DOHH2 (cell line): ENCODE data around the gene HDAC6.

Experiments
- H3F3A ChIP-seq: fragments of 200-600 bp; sonication (generic), shearing (Covaris generic); 2 replicates; pipeline ENCODE4 v1.6.0; 2016; ENCODE audit warnings: antibody characterized with exemption, mild to moderate bottlenecking; ENCODE audit not compliant: control insufficient read depth, insufficient read depth
- H3K27ac ChIP-seq: fragments of 200-600 bp; sonication (generic); 2 replicates; pipeline ENCODE4 v1.5.1; 2014; ENCODE audit warnings: low read depth, mild to moderate bottlenecking, low read length, moderate library complexity
- H3K27me3 ChIP-seq: fragments of 200-600 bp; sonication (generic); 2 replicates; pipeline ENCODE4 v1.6.1; 2014; ENCODE audit warnings: mild to moderate bottlenecking, low read length, mixed read lengths; ENCODE audit not compliant: control insufficient read depth
- H3K36me3 ChIP-seq: fragments of 200-600 bp; sonication (generic); 2 replicates; pipeline ENCODE4 v1.6.1; 2014; ENCODE audit warnings: mild to moderate bottlenecking, low read length, moderate library complexity, mixed read lengths; ENCODE audit not compliant: control insufficient read depth
- H3K4me1 ChIP-seq: fragments of 200-600 bp; sonication (generic); 2 replicates; pipeline ENCODE4 v1.6.1; 2014; ENCODE audit warnings: mild to moderate bottlenecking, low read length, mixed read lengths; ENCODE audit not compliant: control insufficient read depth
- H3K4me2 ChIP-seq: fragments of 200-600 bp; sonication (generic); 2 replicates; pipeline ENCODE4 v1.6.0; 2014; ENCODE audit warnings: mild to moderate bottlenecking, low read length, moderate library complexity
- H3K4me3 ChIP-seq: fragments of 200-600 bp; sonication (generic); 2 replicates; pipeline ENCODE4 v1.5.1; 2014; ENCODE audit warnings: mild to moderate bottlenecking, low read length, mixed read lengths
- H3K79me2 ChIP-seq: fragments of 200-600 bp; sonication (generic); 2 replicates; pipeline ENCODE4 v1.6.1; 2014; ENCODE audit warnings: mild to moderate bottlenecking, low read length, mixed read lengths; ENCODE audit not compliant: control insufficient read depth
- H3K9me2 ChIP-seq: fragments of 200-600 bp; sonication (generic); replicated peaks from 2 replicates; pipeline ENCODE4 v1.6.1; 2014; ENCODE audit warnings: mild to moderate bottlenecking, low read length, mixed read lengths; ENCODE audit not compliant: control insufficient read depth
- H3K9me3 ChIP-seq: fragments of 200-600 bp; sonication (generic); 2 replicates; pipeline ENCODE4 v1.6.1; 2014; ENCODE audit warnings: antibody characterized with exemption, low read length, mixed read lengths; ENCODE audit not compliant: control insufficient read depth, insufficient read depth
- H4K20me1 ChIP-seq: fragments of 200-600 bp; sonication (generic); 2 replicates; pipeline ENCODE4 v1.6.0; 2014; ENCODE audit warnings: low read depth, mild to moderate bottlenecking, antibody characterized with exemption, low read length, moderate library complexity; ENCODE audit not compliant: control insufficient read depth, insufficient read depth
- CTCF ChIP-seq: fragments of 200-600 bp; sonication (generic); IDR thresholded peaks from one replicate; pipeline ENCODE4 v1.5.1; 2014; ENCODE audit warnings: antibody characterized with exemption, mild to moderate bottlenecking, low read depth, low read length; ENCODE audit not compliant: poor library complexity, severe bottlenecking
- EZH2phosphoT487 ChIP-seq: fragments of 200-600 bp; sonication (generic); IDR thresholded peaks from 2 replicates; pipeline ENCODE4 v1.6.1; 2017; ENCODE audit warnings: borderline replicate concordance, mild to moderate bottlenecking, antibody characterized with exemption, low read length, moderate library complexity, mixed read lengths

The HDAC6 gene

GRCh38 chrX:48794340-48794910, 7.4 kb upstream of the HDAC6 start:
- H3K79me2 ChIP-seq: no peaks in the 10 kb centered on the region
- H3F3A ChIP-seq: no peaks in the 10 kb centered on the region
- H3K27ac ChIP-seq: no peak overlapping the region
- TF ChIP-seq EZH2phosphoT487 (no peak), CTCF (no peak)
- no peak overlapping the region for H3K4me3 ChIP-seq
- H3K9me2 ChIP-seq: no peaks in the 10 kb centered on the region
- no peaks in the 10 kb centered on the region for H4K20me1 ChIP-seq
- no peaks in the 10 kb centered on the region for H3K9me3 ChIP-seq
- H3K27me3 ChIP-seq: no peaks in the 10 kb centered on the region
- H3K4me2 ChIP-seq: no peak overlapping the region
- H3K36me3 ChIP-seq: no peaks in the 10 kb centered on the region
- no peaks in the 10 kb centered on the region for H3K4me1 ChIP-seq

GRCh38 chrX:48794911-48795515, 6.9 kb upstream of the HDAC6 start:
- H3K27ac ChIP-seq: no peak overlapping the region
- H3K79me2 ChIP-seq: no peaks in the 10 kb centered on the region
- no peaks in the 10 kb centered on the region for H4K20me1 ChIP-seq
- no peaks in the 10 kb centered on the region for H3K9me3 ChIP-seq
- H3F3A ChIP-seq: no peaks in the 10 kb centered on the region
- no peaks in the 10 kb centered on the region for H3K27me3 ChIP-seq
- no peaks in the 10 kb centered on the region for H3K36me3 ChIP-seq
- TF ChIP-seq EZH2phosphoT487 (no peak), CTCF (no peak)
- H3K4me3 ChIP-seq: no peak overlapping the region
- H3K4me1 ChIP-seq: no peaks in the 10 kb centered on the region
- H3K9me2 ChIP-seq: no peaks in the 10 kb centered on the region
- H3K4me2 ChIP-seq: no peak overlapping the region

GRCh38 chrX:48798318-48798717, 3.5 kb upstream of the HDAC6 start:
- Histone ChIP-seq H3K27me3 (no peaks in the 10 kb centered on the region), H4K20me1 (no peaks in the 10 kb centered on the region), H3K27ac (no peak overlapping the region), H3K4me3 (no peak overlapping the region), H3K36me3 (peaks cover 3% of the 10 kb centered on the region; the same call in 1 of the 2 replicates), H3K9me3 (no peaks in the 10 kb centered on the region), H3K4me2 (no peak overlapping the region), H3K9me2 (no peaks in the 10 kb centered on the region), H3K79me2 (peaks cover 3% of the 10 kb centered on the region; the same call in 1 of the 2 replicates), H3F3A (no peaks in the 10 kb centered on the region), H3K4me1 (peaks cover 14% of the 10 kb centered on the region)
- TF ChIP-seq EZH2phosphoT487: no peak
- TF ChIP-seq CTCF: no peak
